Measurements from ENCODE around the gene TRA2A. TPM values are rescaled to one million over a fixed set of nuclear protein-coding genes. Genes with fewer than 3 reads are reported as not detected.

Gene TRA2A
- total and polyA plus RNA-seq, 10 of the 15 experiments (the other 5 are each of a cell fraction or from before 2014, with no cell fraction given), result 25.0 to 224 (median 91.3) TPM

- TF ChIP-seq ZBTB4 (CRISPR knock-in tag; IDR thresholded peaks at IDR 0.05) (no peak), CBX3 (IDR thresholded peaks at IDR 0.05; ENCODE audit: borderline replicate concordance, low read depth) (no peak), SUPT20H (IDR thresholded peaks at IDR 0.05; ENCODE audit: borderline replicate concordance, control insufficient read depth, low read depth, low read length) (no peak), ELK1 (IDR thresholded peaks at IDR 0.05; ENCODE audit: low read depth, low read length) (no peak; the same call in 1 of the 2 replicates), NFIC (IDR thresholded peaks at IDR 0.05; ENCODE audit: low read depth, low read length) (no peak), HSF1 (IDR thresholded peaks at IDR 0.05; ENCODE audit: low read depth, low read length) (no peak), HDAC6 (IDR thresholded peaks at IDR 0.05; ENCODE audit: unreplicated experiment) (peak; percentile 61), CHD1 (IDR thresholded peaks at IDR 0.05; ENCODE audit: low read depth, low read length) (no peak), KAT2A (conservative IDR thresholded peaks at IDR 0.05; ENCODE audit: control insufficient read depth, low read depth, low read length) (no peak), EED (IDR thresholded peaks at IDR 0.05; ENCODE audit: low read depth) (0 out of 2 replicates have a peak, but pooled peaks have one; percentile 16), RFX5 (IDR thresholded peaks at IDR 0.05; ENCODE audit: low read depth, low read length) (0 out of 2 replicates have a peak, but pooled peaks have one; percentile 14), E2F8 (IDR thresholded peaks at IDR 0.05; ENCODE audit: low read depth, partially characterized antibody) (peak; percentile 99), ZNF384 (IDR thresholded peaks at IDR 0.05; ENCODE audit: borderline replicate concordance, low read depth, low read length) (no peak), JUND (IDR thresholded peaks at IDR 0.05; ENCODE audit: low read depth, low read length) (no peak), NR2C2 (IDR thresholded peaks at IDR 0.05; ENCODE audit: borderline replicate concordance, control insufficient read depth, insufficient read length, low read depth) (no peak), REST (IDR thresholded peaks at IDR 0.05; ENCODE audit: low read depth, low read length) (no peak), POLR2A (IDR thresholded peaks at IDR 0.05; ENCODE audit: low read depth, low read length) (peak; percentile 93)
Measured at GRCh38 chr7:23474094-23474828, 57.5 kb downstream of the TRA2A start (continued).

All from GM12878 (cell line).